Peyer's patch (tissue), 4 donors: Measurements from ENCODE around the gene TMEM158.

Experiments used
- POLR2A ChIP-seq, 2 donors: fragments of 450-650 bp; IDR thresholded peaks; one replicate each; pipeline ENCODE4 v1.5.1; 2017; ENCODE audit warnings: antibody characterized with exemption in 2 of 2, mild to moderate bottlenecking in 2 of 2, moderate library complexity in 2 of 2
- TF ChIP-seq, protein P1 (sequence below), 6 experiments: fragments of 450-650 bp in 4 of 6; fragments of 200-600 bp in 2 of 6; sonication (generic) in 1 of 6; IDR thresholded peaks; one replicate each; pipeline ENCODE4 v1.5.1; 2017 to 2019; ENCODE audit warnings: antibody characterized with exemption in 6 of 6, mild to moderate bottlenecking in 3 of 6, moderate library complexity in 1 of 6

DNA sequence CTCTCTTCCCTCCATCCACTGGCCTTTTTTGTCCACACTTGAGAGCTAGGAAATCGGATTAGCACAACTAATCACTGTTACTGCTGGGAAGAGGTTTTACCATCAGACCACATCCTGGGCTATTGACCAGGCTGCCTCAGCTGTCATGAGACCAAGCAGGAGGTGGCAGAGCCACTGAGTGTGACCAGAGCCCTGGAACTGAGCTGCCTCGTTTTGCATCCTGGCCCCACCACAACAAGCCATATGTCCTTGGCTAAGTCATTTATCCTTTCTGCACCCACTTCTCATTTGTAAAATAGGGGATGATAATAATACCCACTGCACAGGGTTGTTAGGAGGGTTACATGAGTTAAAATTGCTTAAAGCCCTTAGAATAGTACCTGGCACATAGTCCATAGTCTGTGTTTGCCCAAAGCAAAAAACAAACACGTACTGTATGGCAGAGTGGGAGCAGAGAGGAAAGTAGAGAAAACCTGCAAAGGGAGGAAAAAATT, 34.1 kb downstream of the TMEM158 start:
- TF ChIP-seq, protein P1, sequence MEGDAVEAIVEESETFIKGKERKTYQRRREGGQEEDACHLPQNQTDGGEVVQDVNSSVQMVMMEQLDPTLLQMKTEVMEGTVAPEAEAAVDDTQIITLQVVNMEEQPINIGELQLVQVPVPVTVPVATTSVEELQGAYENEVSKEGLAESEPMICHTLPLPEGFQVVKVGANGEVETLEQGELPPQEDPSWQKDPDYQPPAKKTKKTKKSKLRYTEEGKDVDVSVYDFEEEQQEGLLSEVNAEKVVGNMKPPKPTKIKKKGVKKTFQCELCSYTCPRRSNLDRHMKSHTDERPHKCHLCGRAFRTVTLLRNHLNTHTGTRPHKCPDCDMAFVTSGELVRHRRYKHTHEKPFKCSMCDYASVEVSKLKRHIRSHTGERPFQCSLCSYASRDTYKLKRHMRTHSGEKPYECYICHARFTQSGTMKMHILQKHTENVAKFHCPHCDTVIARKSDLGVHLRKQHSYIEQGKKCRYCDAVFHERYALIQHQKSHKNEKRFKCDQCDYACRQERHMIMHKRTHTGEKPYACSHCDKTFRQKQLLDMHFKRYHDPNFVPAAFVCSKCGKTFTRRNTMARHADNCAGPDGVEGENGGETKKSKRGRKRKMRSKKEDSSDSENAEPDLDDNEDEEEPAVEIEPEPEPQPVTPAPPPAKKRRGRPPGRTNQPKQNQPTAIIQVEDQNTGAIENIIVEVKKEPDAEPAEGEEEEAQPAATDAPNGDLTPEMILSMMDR (IDR thresholded peaks at IDR 0.05) = no peak
- no peak for TF ChIP-seq POLR2A (IDR thresholded peaks at IDR 0.05)
